Lung (tissue), 12 donors: ENCODE measurements around the gene TBC1D10A. TPM values are rescaled to one million over a fixed set of nuclear protein-coding genes. Genes with fewer than 3 reads are reported as not detected.

Source experiments
- ATAC-seq: fragments of 200-7000 bp; cut with Tn5 transposase; one replicate; pipeline ENCODE4 v1.9.1; 2020; ENCODE audit warnings: moderate number of reproducible peaks; ENCODE audit not compliant: insufficient read depth, low FRiP score
- DNase-seq, 3 donors: peaks; one replicate each; pipeline ENCODE4 v3.0.0-alpha.2; 2013 to 2017
- H3K27ac ChIP-seq, 2 donors: one replicate each; pipeline ENCODE4 v1.5.1; 2013; ENCODE audit warnings: mild to moderate bottlenecking in 2 of 2, moderate library complexity in 2 of 2, control low read depth in 1 of 2, inconsistent platforms in 1 of 2, low read depth in 1 of 2, low read length in 1 of 2
- H3K27me3 ChIP-seq, 3 donors: one replicate each; pipeline ENCODE4 v1.5.1; 2013; ENCODE audit warnings: low read length in 2 of 3; ENCODE audit not compliant: control insufficient read depth in 3 of 3, insufficient read depth in 3 of 3
- H3K36me3 ChIP-seq, 4 donors: one replicate each; pipeline ENCODE4 v1.5.1; 2013; ENCODE audit warnings: low read length in 4 of 4, mild to moderate bottlenecking in 1 of 4, moderate library complexity in 1 of 4; ENCODE audit not compliant: control insufficient read depth in 4 of 4, insufficient read depth in 4 of 4
- H3K4me1 ChIP-seq, 5 donors: one replicate each; pipeline ENCODE4 v1.5.1; 2013; ENCODE audit warnings: low read length in 5 of 5, mild to moderate bottlenecking in 2 of 5, moderate library complexity in 1 of 5; ENCODE audit not compliant: control insufficient read depth in 5 of 5, insufficient read depth in 5 of 5
- H3K4me3 ChIP-seq: one replicate; pipeline ENCODE4 v1.5.1; 2013; ENCODE audit warnings: mild to moderate bottlenecking, control low read depth, moderate library complexity
- H3K9ac ChIP-seq, 2 donors: one replicate each; pipeline ENCODE4 v1.5.1; 2013; ENCODE audit warnings: low read length in 2 of 2, control low read depth in 1 of 2; ENCODE audit not compliant: insufficient read depth in 1 of 2
- H3K9me3 ChIP-seq, 4 donors: one replicate each; pipeline ENCODE4 v1.5.1; 2013; ENCODE audit warnings: low read length in 3 of 4, mild to moderate bottlenecking in 1 of 4, moderate library complexity in 1 of 4; ENCODE audit not compliant: control insufficient read depth in 4 of 4, insufficient read depth in 3 of 4
- CTCF ChIP-seq: IDR thresholded peaks from 2 replicates; pipeline ENCODE4 v1.5.1; 2012; ENCODE audit warnings: mild to moderate bottlenecking; ENCODE audit errors: control extremely low read depth, extremely low read depth
- WGBS, 2 donors: extraction: QIAGEN DNeasy Blood & Tissue Kit; methylation state at CpG; one replicate each; pipeline ENCODE4 v1.1.7; 2013; 5-methylcytosine and 5-hydroxymethylcytosine counted together
- polyA plus RNA-seq, 2 donors: library from polyadenylated mRNA; stranded (reverse); fragments of 200-250 nt; gene quantifications; one replicate each; pipeline ENCODE4 v1.2.1, GENCODE V29; 2013
- total RNA-seq, 2 donors: library from RNA; depleted of rRNA in 1 of 2; stranded (reverse); fragments of >200 nt in 1 of 2; gene quantifications; one replicate each; pipeline ENCODE4 v1.2.1, GENCODE V29; 2014 to 2021
- donor health status: control.
- donor health status: control.
- donor health status: Bipolar disorder and iron deficiency.
- donor health status: healthy.
- donor health status: DM: yes; HTN: yes; CAD: no.

The TBC1D10A gene
- total and polyA plus RNA-seq, 4 donors: 15.0 to 36.4 (median 26.6) TPM

GRCh38 chr22:30294830-30295229 lies 31.9 kb downstream of the TBC1D10A start:
- no peak for TF ChIP-seq CTCF
- ATAC-seq: no peak

GRCh38 chr22:30294066-30294465 lies 32.7 kb downstream of the TBC1D10A start:
- DNase-seq (no peak), ATAC-seq (no peak)
- Histone ChIP-seq H3K9ac (no peak overlapping the region), H3K4me3 (no peak overlapping the region), H3K4me1 (peaks cover 3 to 37% (median 26%) of the 10 kb centered on the region in 5 donors), H3K36me3 (peaks cover 0 to 48% (median 31%) of the 10 kb centered on the region in 4 donors), H3K27ac (no peak overlapping the region), H3K27me3 (no peaks in the 10 kb centered on the region), H3K9me3 (no peaks in the 10 kb centered on the region)
- WGBS, 2 donors: 96 to 98% methylated on average over 9 of the region's 9 CpGs
- no peak for TF ChIP-seq CTCF

More at GRCh38 chr22:30294830-30295229, 31.9 kb downstream of the TBC1D10A start:
- H3K9me3 ChIP-seq: no peaks in the 10 kb centered on the region
- no peak overlapping the region for H3K9ac ChIP-seq
- 96% methylated on average over 11 of the region's 11 CpGs for WGBS, 2 donors
- H3K27ac ChIP-seq: no peak overlapping the region
- H3K4me3 ChIP-seq: no peak overlapping the region
- H3K4me1 ChIP-seq: peaks cover 3 to 37% (median 24%) of the 10 kb centered on the region in 5 donors
- peaks cover 0 to 52% (median 32%) of the 10 kb centered on the region in 4 donors for H3K36me3 ChIP-seq
- DNase-seq: no peak
- no peaks in the 10 kb centered on the region for H3K27me3 ChIP-seq

GRCh38 chr22:30293026-30293425 lies 33.7 kb downstream of the TBC1D10A start:
- Histone ChIP-seq H3K27ac (peak overlapping the region in 1 of 2 donors; percentile 89), H3K36me3 (peaks cover 0 to 46% (median 29%) of the 10 kb centered on the region in 4 donors), H3K4me3 (no peak overlapping the region), H3K4me1 (peaks cover 4 to 32% (median 29%) of the 10 kb centered on the region in 5 donors), H3K27me3 (no peaks in the 10 kb centered on the region), H3K9ac (no peak overlapping the region), H3K9me3 (no peaks in the 10 kb centered on the region)
- 94 to 98% methylated on average over 7 of the region's 7 CpGs for WGBS, 2 donors
- ATAC-seq (no peak), DNase-seq (no peak)
- no peak for TF ChIP-seq CTCF
